HCT116 (cell line): ENCODE data around the gene LTB4R. TPM values are rescaled to one million over a fixed set of nuclear protein-coding genes. Genes with fewer than 3 reads are reported as not detected.

Experiments
- ATAC-seq: fragments of 200-7000 bp; cut with Tn5 transposase; 2 replicates; pipeline ENCODE4 v1.9.1; 2020; ENCODE audit warnings: mild to moderate bottlenecking, moderate library complexity
- BruUV-seq: library from RNA; stranded (reverse); fragments of 400-500 nt; replicated peaks from 2 replicates; lab custom pipeline; 2021; lab: Mats Ljungman, UMichigan
- CTCF ChIA-PET: fragments of 300-600 bp; sonication (Branson Sonifier 250); formaldehyde crosslinking; loops from one replicate; lab custom pipeline; 2021; ENCODE audit warnings: antibody characterized with exemption; lab: Charles Lee
- POLR2A ChIA-PET: fragments of 300-600, 350-600 bp; sonication (Branson Sonifier 250); formaldehyde crosslinking; loops from one replicate; lab custom pipeline; 2021; ENCODE audit warnings: antibody characterized with exemption; lab: Charles Lee
- RAD21 ChIA-PET, 2 experiments: fragments of 300-600 bp; sonication (Branson Sonifier 250); formaldehyde crosslinking; loops; one replicate each; lab custom pipeline; 2023; ENCODE audit warnings: low total read pairs in 2 of 2; ENCODE audit not compliant: uncharacterized antibody in 2 of 2, unreplicated experiment in 2 of 2, low non-redundant PET in 1 of 2; lab: Charles Lee
- DNase-seq: peaks from one replicate; pipeline ENCODE4 v3.0.0-alpha.2; 2010; ENCODE audit warnings: low read depth, low spot score
- H2AFZ ChIP-seq: fragments of 200-600 bp; shearing (Covaris generic), sonication (generic); 2 replicates; pipeline ENCODE4 v1.6.1; 2017; ENCODE audit warnings: low read depth, mixed run types, mixed read lengths, antibody characterized with exemption, low read length; ENCODE audit not compliant: poor library complexity, severe bottlenecking
- H3K27ac ChIP-seq: 2 replicates; pipeline ENCODE4 v1.5.1; 2012; ENCODE audit warnings: low read depth, low read length
- H3K27me3 ChIP-seq: fragments of 200-600 bp; sonication (generic); 2 replicates; pipeline ENCODE4 v1.6.1; 2016; ENCODE audit warnings: mixed run types, low read length, mixed read lengths; ENCODE audit not compliant: insufficient read depth
- H3K36me3 ChIP-seq, 2 experiments: fragments of 200-500 bp in 1 of 2; fragments of 200-600 bp in 1 of 2; sonication (Bioruptor generic) in 1 of 2; sonication (generic) in 1 of 2; 2 replicates each; pipeline versions ENCODE4 v1.5.1 to v1.6.1; 2014 to 2016; ENCODE audit warnings: low read length in 2 of 2, inconsistent platforms in 1 of 2, mixed read lengths in 1 of 2, mixed run types in 1 of 2; ENCODE audit not compliant: insufficient read depth in 2 of 2, control insufficient read depth in 1 of 2
- H3K4me1 ChIP-seq, 2 experiments: fragments of 200-600 bp in 1 of 2; sonication (generic) in 1 of 2; 2 replicates each; pipeline versions ENCODE4 v1.5.1 to v1.6.1; 2012 to 2017; ENCODE audit warnings: low read length in 2 of 2, inconsistent platforms in 1 of 2, mild to moderate bottlenecking in 1 of 2, mixed read lengths in 1 of 2, mixed run types in 1 of 2, moderate library complexity in 1 of 2; ENCODE audit not compliant: insufficient read depth in 2 of 2, control insufficient read depth in 1 of 2
- H3K4me2 ChIP-seq: fragments of 200-600 bp; sonication (generic); 2 replicates; pipeline ENCODE4 v1.6.1; 2017; ENCODE audit warnings: mixed run types, low read length, mixed read lengths
- H3K4me3 ChIP-seq, 2 experiments: fragments of 200-600 bp in 1 of 2; sonication (generic) in 1 of 2; replicated peaks in 1 of 2; 2 replicates each; pipeline ENCODE4 v1.5.1; 2011 to 2016; ENCODE audit warnings: low read length in 2 of 2, control low read depth in 1 of 2, low read depth in 1 of 2, mild to moderate bottlenecking in 1 of 2, mixed read lengths in 1 of 2, mixed run types in 1 of 2
- H3K79me2 ChIP-seq: fragments of 200-600 bp; sonication (generic); 2 replicates; pipeline ENCODE4 v1.6.1; 2017; ENCODE audit warnings: mild to moderate bottlenecking, mixed run types, low read length, moderate library complexity, mixed read lengths; ENCODE audit not compliant: insufficient read depth
- H3K9ac ChIP-seq: fragments of 200-600 bp; sonication (generic); 2 replicates; pipeline ENCODE4 v1.6.1; 2016; ENCODE audit warnings: low read length, mixed read lengths
- H3K9me2 ChIP-seq: fragments of 200-600 bp; sonication (generic), shearing (Covaris generic); 2 replicates; pipeline ENCODE4 v1.6.1; 2017; ENCODE audit warnings: mixed run types, mild to moderate bottlenecking, moderate library complexity; ENCODE audit not compliant: insufficient read depth
- H3K9me3 ChIP-seq, 2 experiments: fragments of 200-500 bp in 1 of 2; fragments of 200-600 bp in 1 of 2; sonication (Bioruptor generic) in 1 of 2; sonication (generic) in 1 of 2; 2 replicates each; pipeline ENCODE4 v1.6.1; 2014 to 2017; ENCODE audit warnings: low read length in 2 of 2, mixed read lengths in 2 of 2, inconsistent platforms in 1 of 2, low read depth in 1 of 2, mild to moderate bottlenecking in 1 of 2, mixed run types in 1 of 2, moderate library complexity in 1 of 2; ENCODE audit not compliant: control insufficient read depth in 1 of 2, insufficient read depth in 1 of 2
- H4K20me1 ChIP-seq: fragments of 200-600 bp; sonication (generic), shearing (Covaris generic); 2 replicates; pipeline ENCODE4 v1.6.1; 2017; ENCODE audit warnings: mixed run types, mild to moderate bottlenecking, moderate library complexity; ENCODE audit not compliant: insufficient read depth
- CEBPB ChIP-seq: IDR thresholded peaks from 2 replicates; pipeline ENCODE4 v1.6.1; 2012; ENCODE audit warnings: low read depth
- EGR1 ChIP-seq: IDR thresholded peaks from 2 replicates; pipeline ENCODE4 v1.6.1; 2012; ENCODE audit warnings: low read depth
- ELF1 ChIP-seq: IDR thresholded peaks from 2 replicates; pipeline ENCODE4 v1.6.1; 2012; ENCODE audit warnings: low read depth, borderline replicate concordance
- EZH2 ChIP-seq: fragments of 200-600 bp; sonication (generic); IDR thresholded peaks from 2 replicates; pipeline ENCODE4 v1.6.1; 2017; ENCODE audit warnings: antibody characterized with exemption, mixed run types
- FOSL1 ChIP-seq: IDR thresholded peaks from 2 replicates; pipeline ENCODE4 v1.6.1; 2012; ENCODE audit warnings: low read depth
- POLR2A ChIP-seq: IDR thresholded peaks from 2 replicates; pipeline ENCODE4 v1.7.0; 2011; ENCODE audit warnings: borderline replicate concordance; ENCODE audit not compliant: insufficient read depth, insufficient read length; ENCODE audit errors: extremely low read depth
- POLR2AphosphoS5 ChIP-seq: IDR thresholded peaks from 2 replicates; pipeline ENCODE4 v1.6.1; 2011; ENCODE audit warnings: mild to moderate bottlenecking, low read depth, low read length, moderate library complexity
- SIN3A ChIP-seq: IDR thresholded peaks from 2 replicates; pipeline ENCODE4 v1.6.1; 2012; ENCODE audit warnings: low read depth
- SP1 ChIP-seq: IDR thresholded peaks from 2 replicates; pipeline ENCODE4 v1.6.1; 2012; ENCODE audit warnings: low read depth
- SRF ChIP-seq: IDR thresholded peaks from 2 replicates; pipeline ENCODE4 v1.6.1; 2012; ENCODE audit warnings: low read depth
- TCF7L2 ChIP-seq: IDR thresholded peaks from 2 replicates; pipeline ENCODE4 v1.7.0; 2011; ENCODE audit warnings: borderline replicate concordance, inconsistent platforms; ENCODE audit not compliant: insufficient read depth, insufficient read length; ENCODE audit errors: extremely low read depth
- YY1 ChIP-seq: IDR thresholded peaks from 2 replicates; pipeline ENCODE4 v1.6.1; 2011; ENCODE audit warnings: low read length, low read depth, moderate library complexity, mild to moderate bottlenecking; ENCODE audit not compliant: insufficient replicate concordance; ENCODE audit errors: extremely low read depth
- ZFX ChIP-seq: fragments of 450-650 bp; IDR thresholded peaks from 2 replicates; pipeline ENCODE4 v1.6.1; 2017
- ZNF274 ChIP-seq: fragments of 200-500 bp; sonication (Bioruptor generic); IDR thresholded peaks from 2 replicates; pipeline ENCODE4 v1.6.1; 2014; ENCODE audit warnings: mild to moderate bottlenecking, low read depth, low read length, inconsistent platforms
- intact Hi-C: fragments of 100-400 bp; cut with micrococcal nuclease; formaldehyde crosslinking; loops from 2 replicates; pipeline ENCODE4 v1.10.0; 2022
- total RNA-seq: library from RNA; stranded (reverse); gene quantifications from one replicate; pipeline ENCODE4 v1.2.1, GENCODE V29; 2021; ENCODE audit not compliant: unreplicated experiment
- TF ChIP-seq, protein P1 (sequence below), 3 experiments: fragments of 200-600 bp in 1 of 3; sonication (generic) in 1 of 3; IDR thresholded peaks in 2 of 3; conservative IDR thresholded peaks in 1 of 3; 2 replicates each; pipeline ENCODE4 v1.5.1; 2012 to 2017; ENCODE audit warnings: low read depth in 2 of 3, low read length in 2 of 3, antibody characterized with exemption in 1 of 3, borderline replicate concordance in 1 of 3, control low read depth in 1 of 3, mild to moderate bottlenecking in 1 of 3, mixed read lengths in 1 of 3, mixed run types in 1 of 3, moderate library complexity in 1 of 3; ENCODE audit not compliant: insufficient read depth in 1 of 3
- TF ChIP-seq, protein P2 (sequence below): IDR thresholded peaks from 2 replicates; pipeline ENCODE4 v1.6.1; 2011; ENCODE audit warnings: mild to moderate bottlenecking, low read length, moderate library complexity; ENCODE audit not compliant: insufficient replicate concordance; ENCODE audit errors: extremely low read depth
- TF ChIP-seq, protein P3 (sequence below): IDR thresholded peaks from 2 replicates; pipeline ENCODE4 v1.6.1; 2012; ENCODE audit warnings: low read depth
- TF ChIP-seq, protein P4 (sequence below): IDR thresholded peaks from 2 replicates; pipeline ENCODE4 v1.6.1; 2012

Gene LTB4R
- total RNA-seq, 1 experiment from 2014 or later, result 14.8 TPM

DNA sequence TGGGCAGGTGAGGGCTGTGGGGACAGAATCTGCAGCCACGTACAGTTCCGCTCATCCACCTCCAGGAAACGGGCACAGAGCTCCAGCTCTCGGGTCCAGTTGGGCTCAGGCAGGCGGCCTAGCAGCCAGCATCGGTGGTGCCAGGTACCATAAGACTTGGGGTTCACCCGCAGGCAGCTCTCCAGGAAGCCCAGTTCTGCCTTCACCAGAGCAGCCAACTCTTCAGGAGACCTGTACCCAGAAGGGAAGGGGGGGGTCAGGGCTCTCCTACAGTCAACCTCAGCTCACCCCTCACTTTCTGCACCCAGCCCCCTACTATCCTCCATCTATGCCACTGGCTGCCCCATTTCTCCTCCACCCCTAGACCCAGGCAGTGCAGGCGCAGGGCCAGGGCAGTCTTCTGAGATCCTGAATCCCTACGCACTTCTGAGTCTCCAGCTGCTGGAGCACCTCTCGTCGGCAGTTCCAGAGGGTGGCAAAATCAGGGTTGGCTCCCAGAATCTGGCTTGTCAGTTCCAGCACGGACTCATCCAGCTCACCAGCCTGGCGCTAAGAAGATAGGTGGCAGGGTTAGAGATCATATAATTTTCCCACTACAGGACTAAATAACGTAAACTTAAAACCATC lies 41.3 kb upstream of the LTB4R start:
- Histone ChIP-seq H2AFZ (no peak overlapping the region), H3K4me2 (peak overlapping the region; percentile 98), H3K27me3 (no peaks in the 10 kb centered on the region), H4K20me1 (no peaks in the 10 kb centered on the region), H3K9me3 (no peaks in the 10 kb centered on the region), H3K79me2 (peaks cover 4% of the 10 kb centered on the region; the same call in 1 of the 2 replicates), H3K9ac (no peak overlapping the region), H3K9me2 (no peaks in the 10 kb centered on the region), H3K4me1 (peaks cover 9 to 22% of the 10 kb centered on the region in 2 experiments; a peak in 3 of 4 replicates), H3K27ac (no peak overlapping the region), H3K4me3 (no peak overlapping the region; a peak in 1 of 4 replicates), H3K36me3 (no peaks in the 10 kb centered on the region; a peak in 1 of 4 replicates)
- ChIA-PET CTCF (interaction anchor here (1.4 to 1.9 kb wide), 3 partner anchors 10 to 38 kb away, joined by 3 to 12 read pairs (median 9); partner anchors contain the start of gene CIDEB), RAD21 (no interaction called here), POLR2A (interaction anchor here (0.8 to 2.7 kb wide), 6 partner anchors 15 to 166 kb away, joined by 3 to 20 read pairs (median 7); partner anchors contain the start of genes DHRS1, NOP9, PSME2 and TINF2)
- BruUV-seq, result TSS peak; percentile 68
- TF ChIP-seq, protein P1, sequence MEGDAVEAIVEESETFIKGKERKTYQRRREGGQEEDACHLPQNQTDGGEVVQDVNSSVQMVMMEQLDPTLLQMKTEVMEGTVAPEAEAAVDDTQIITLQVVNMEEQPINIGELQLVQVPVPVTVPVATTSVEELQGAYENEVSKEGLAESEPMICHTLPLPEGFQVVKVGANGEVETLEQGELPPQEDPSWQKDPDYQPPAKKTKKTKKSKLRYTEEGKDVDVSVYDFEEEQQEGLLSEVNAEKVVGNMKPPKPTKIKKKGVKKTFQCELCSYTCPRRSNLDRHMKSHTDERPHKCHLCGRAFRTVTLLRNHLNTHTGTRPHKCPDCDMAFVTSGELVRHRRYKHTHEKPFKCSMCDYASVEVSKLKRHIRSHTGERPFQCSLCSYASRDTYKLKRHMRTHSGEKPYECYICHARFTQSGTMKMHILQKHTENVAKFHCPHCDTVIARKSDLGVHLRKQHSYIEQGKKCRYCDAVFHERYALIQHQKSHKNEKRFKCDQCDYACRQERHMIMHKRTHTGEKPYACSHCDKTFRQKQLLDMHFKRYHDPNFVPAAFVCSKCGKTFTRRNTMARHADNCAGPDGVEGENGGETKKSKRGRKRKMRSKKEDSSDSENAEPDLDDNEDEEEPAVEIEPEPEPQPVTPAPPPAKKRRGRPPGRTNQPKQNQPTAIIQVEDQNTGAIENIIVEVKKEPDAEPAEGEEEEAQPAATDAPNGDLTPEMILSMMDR (IDR thresholded peaks at IDR 0.05 in 2 of 3, conservative IDR thresholded peaks at IDR 0.05 in 1 of 3; ENCODE audit: borderline replicate concordance in 1 of 3, insufficient read depth in 1 of 3, low read depth in 2 of 3, low read length in 2 of 3), result no peak
- TF ChIP-seq, protein P2, sequence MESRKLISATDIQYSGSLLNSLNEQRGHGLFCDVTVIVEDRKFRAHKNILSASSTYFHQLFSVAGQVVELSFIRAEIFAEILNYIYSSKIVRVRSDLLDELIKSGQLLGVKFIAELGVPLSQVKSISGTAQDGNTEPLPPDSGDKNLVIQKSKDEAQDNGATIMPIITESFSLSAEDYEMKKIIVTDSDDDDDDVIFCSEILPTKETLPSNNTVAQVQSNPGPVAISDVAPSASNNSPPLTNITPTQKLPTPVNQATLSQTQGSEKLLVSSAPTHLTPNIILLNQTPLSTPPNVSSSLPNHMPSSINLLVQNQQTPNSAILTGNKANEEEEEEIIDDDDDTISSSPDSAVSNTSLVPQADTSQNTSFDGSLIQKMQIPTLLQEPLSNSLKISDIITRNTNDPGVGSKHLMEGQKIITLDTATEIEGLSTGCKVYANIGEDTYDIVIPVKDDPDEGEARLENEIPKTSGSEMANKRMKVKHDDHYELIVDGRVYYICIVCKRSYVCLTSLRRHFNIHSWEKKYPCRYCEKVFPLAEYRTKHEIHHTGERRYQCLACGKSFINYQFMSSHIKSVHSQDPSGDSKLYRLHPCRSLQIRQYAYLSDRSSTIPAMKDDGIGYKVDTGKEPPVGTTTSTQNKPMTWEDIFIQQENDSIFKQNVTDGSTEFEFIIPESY, result no peak
- TF ChIP-seq SP1, result no peak
- no peak for TF ChIP-seq CEBPB
- no peak for TF ChIP-seq FOSL1
- TF ChIP-seq SIN3A, result no peak
- no peak for TF ChIP-seq YY1
- no peak for TF ChIP-seq ZFX
- TF ChIP-seq ZNF274, result no peak
- no peak for TF ChIP-seq POLR2AphosphoS5
- no peak for TF ChIP-seq POLR2A
- TF ChIP-seq ELF1, result no peak
- TF ChIP-seq, protein P3, sequence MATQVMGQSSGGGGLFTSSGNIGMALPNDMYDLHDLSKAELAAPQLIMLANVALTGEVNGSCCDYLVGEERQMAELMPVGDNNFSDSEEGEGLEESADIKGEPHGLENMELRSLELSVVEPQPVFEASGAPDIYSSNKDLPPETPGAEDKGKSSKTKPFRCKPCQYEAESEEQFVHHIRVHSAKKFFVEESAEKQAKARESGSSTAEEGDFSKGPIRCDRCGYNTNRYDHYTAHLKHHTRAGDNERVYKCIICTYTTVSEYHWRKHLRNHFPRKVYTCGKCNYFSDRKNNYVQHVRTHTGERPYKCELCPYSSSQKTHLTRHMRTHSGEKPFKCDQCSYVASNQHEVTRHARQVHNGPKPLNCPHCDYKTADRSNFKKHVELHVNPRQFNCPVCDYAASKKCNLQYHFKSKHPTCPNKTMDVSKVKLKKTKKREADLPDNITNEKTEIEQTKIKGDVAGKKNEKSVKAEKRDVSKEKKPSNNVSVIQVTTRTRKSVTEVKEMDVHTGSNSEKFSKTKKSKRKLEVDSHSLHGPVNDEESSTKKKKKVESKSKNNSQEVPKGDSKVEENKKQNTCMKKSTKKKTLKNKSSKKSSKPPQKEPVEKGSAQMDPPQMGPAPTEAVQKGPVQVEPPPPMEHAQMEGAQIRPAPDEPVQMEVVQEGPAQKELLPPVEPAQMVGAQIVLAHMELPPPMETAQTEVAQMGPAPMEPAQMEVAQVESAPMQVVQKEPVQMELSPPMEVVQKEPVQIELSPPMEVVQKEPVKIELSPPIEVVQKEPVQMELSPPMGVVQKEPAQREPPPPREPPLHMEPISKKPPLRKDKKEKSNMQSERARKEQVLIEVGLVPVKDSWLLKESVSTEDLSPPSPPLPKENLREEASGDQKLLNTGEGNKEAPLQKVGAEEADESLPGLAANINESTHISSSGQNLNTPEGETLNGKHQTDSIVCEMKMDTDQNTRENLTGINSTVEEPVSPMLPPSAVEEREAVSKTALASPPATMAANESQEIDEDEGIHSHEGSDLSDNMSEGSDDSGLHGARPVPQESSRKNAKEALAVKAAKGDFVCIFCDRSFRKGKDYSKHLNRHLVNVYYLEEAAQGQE, result no peak
- TF ChIP-seq, protein P4, sequence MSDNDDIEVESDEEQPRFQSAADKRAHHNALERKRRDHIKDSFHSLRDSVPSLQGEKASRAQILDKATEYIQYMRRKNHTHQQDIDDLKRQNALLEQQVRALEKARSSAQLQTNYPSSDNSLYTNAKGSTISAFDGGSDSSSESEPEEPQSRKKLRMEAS, result no peak
- no peak for TF ChIP-seq SRF
- no peak for TF ChIP-seq EGR1
- no peak for TF ChIP-seq TCF7L2
- TF ChIP-seq EZH2, result no peak
- no peak for DNase-seq
- intact Hi-C loops, result no loop called here
- ATAC-seq, result no peak
